H1 (cell line): ENCODE results near the gene CAMTA1.

Experiments
- CEBPB ChIP-seq: IDR thresholded peaks from 2 replicates; pipeline ENCODE4 v1.6.1; 2012; ENCODE audit warnings: low read depth, low read length
- CTCF ChIP-seq, 3 experiments: IDR thresholded peaks; 1 replicate in 2 of 3; 2 replicates in 1 of 3; pipeline versions ENCODE4 v1.5.1 to v1.6.1; 2011; ENCODE audit warnings: low read length in 3 of 3, mild to moderate bottlenecking in 3 of 3, inconsistent platforms in 2 of 3, low read depth in 1 of 3, moderate library complexity in 1 of 3; ENCODE audit not compliant: insufficient read depth in 1 of 3; ENCODE audit errors: control extremely low read depth in 1 of 3
- E2F6 ChIP-seq: IDR thresholded peaks from 2 replicates; pipeline ENCODE4 v1.6.1; 2012; ENCODE audit warnings: inconsistent platforms
- EGR1 ChIP-seq: IDR thresholded peaks from 2 replicates; pipeline ENCODE4 v1.6.1; 2011; ENCODE audit warnings: low read depth, low read length, borderline replicate concordance
- EP300 ChIP-seq, 2 experiments: IDR thresholded peaks; 1 replicate in 1 of 2; 2 replicates in 1 of 2; pipeline ENCODE4 v1.6.1; 2011 to 2012; ENCODE audit warnings: low read depth in 2 of 2, low read length in 2 of 2, mild to moderate bottlenecking in 2 of 2, borderline replicate concordance in 1 of 2, inconsistent platforms in 1 of 2, moderate library complexity in 1 of 2
- JUND ChIP-seq: IDR thresholded peaks from 2 replicates; pipeline ENCODE4 v1.6.1; 2011; ENCODE audit warnings: mild to moderate bottlenecking, improper control_type of control experiment, low read length
- MAX ChIP-seq: IDR thresholded peaks from 2 replicates; pipeline ENCODE4 v1.6.1; 2012; ENCODE audit warnings: inconsistent platforms
- POLR2A ChIP-seq, 2 experiments: IDR thresholded peaks; 1 replicate in 1 of 2; 2 replicates in 1 of 2; pipeline ENCODE4 v1.6.1; 2011; ENCODE audit warnings: low read depth in 2 of 2, low read length in 2 of 2, mild to moderate bottlenecking in 2 of 2; ENCODE audit errors: control extremely low read depth in 1 of 2
- POLR2AphosphoS5 ChIP-seq: IDR thresholded peaks from 2 replicates; pipeline ENCODE4 v1.6.1; 2011; ENCODE audit warnings: low read depth, low read length
- SIN3A ChIP-seq, 2 experiments: IDR thresholded peaks in 1 of 2; conservative IDR thresholded peaks in 1 of 2; 2 replicates each; pipeline ENCODE4 v1.6.1; 2011 to 2012; ENCODE audit warnings: low read length in 2 of 2, improper control_type of control experiment in 1 of 2, low read depth in 1 of 2, mild to moderate bottlenecking in 1 of 2
- SP1 ChIP-seq: IDR thresholded peaks from 2 replicates; pipeline ENCODE4 v1.6.1; 2011; ENCODE audit warnings: low read depth, low read length
- ZNF274 ChIP-seq: IDR thresholded peaks from 2 replicates; pipeline ENCODE4 v1.7.0; 2012; ENCODE audit warnings: low read length, borderline replicate concordance; ENCODE audit errors: extremely low read depth

GRCh38 chr1:7301664-7301981 is 516.4 kb downstream of the CAMTA1 start:
- TF ChIP-seq SIN3A (conservative IDR thresholded peaks at IDR 0.05 in 1 of 2, IDR thresholded peaks at IDR 0.05 in 1 of 2; ENCODE audit: low read depth in 1 of 2, low read length in 2 of 2) (no peak), CTCF (IDR thresholded peaks at IDR 0.05; ENCODE audit: control extremely low read depth in 1 of 3, insufficient read depth in 1 of 3, low read depth in 1 of 3, low read length in 3 of 3) (no peak), EP300 (IDR thresholded peaks at IDR 0.05; ENCODE audit: borderline replicate concordance in 1 of 2, low read depth in 2 of 2, low read length in 2 of 2) (no peak), POLR2AphosphoS5 (no peak), POLR2A (IDR thresholded peaks at IDR 0.05; ENCODE audit: control extremely low read depth in 1 of 2, low read depth in 2 of 2, low read length in 2 of 2) (no peak), ZNF274 (no peak), MAX (no peak), JUND (no peak), E2F6 (no peak), EGR1 (no peak), SP1 (no peak), CEBPB (no peak)
